ENCODE data around the gene DLX2. TPM values are rescaled to one million over a fixed set of nuclear protein-coding genes. Genes with fewer than 3 reads are reported as not detected.

The DLX2 gene
- total RNA-seq, 1 donor from 2014 or later, result not detected

GRCh38 chr2:172053486-172053885 lies 49.2 kb downstream of the DLX2 start:
- no peak for DNase-seq (ENCODE audit: low read depth in 2 of 2)

DNA sequence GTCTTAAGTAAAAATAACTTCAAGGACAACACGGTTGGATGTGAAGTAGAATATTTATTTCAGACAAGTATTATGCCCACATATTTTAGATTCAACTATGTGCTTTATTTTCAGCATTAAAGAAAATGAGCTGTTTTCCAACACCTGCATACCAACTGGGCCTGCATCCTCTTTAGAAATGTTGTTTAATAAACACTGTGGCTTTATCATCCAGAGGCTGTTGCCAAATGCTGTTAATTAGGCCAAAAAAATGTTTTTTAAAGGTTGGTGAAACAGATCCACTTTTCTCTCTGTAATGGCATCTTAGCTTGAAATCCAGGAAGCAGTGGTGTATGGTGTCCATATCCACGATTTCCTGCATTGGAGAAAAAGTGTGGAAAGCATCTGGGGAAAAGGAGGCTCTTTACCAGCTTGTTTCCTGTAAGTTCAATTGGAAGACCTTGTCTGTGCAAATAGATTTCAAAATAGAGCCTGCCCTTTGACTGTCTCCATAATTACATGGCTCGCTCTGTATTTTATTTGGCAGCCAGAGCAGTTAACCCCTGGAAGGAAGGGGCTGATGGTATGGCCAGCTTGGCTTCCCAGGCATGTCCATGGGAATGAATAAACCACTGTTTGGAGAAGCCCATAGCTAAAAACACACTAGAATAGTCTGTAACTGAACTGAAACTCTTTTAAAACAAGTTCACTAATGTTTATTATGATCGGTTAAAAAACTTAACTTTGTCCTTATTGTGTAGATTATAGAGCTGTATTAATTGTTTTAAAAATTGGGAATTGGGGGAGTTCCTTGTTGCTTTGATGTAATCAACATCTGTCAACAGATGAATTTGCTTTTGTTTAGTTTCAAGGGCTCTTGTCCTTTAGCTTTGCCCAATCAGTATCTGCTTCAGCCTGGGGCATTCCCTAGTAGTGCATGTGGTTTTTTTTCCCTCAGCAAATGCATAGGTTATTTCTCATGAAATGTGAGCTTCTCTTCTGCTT lies 50.4 kb downstream of the DLX2 start:
- peak; percentile 71 to 85 for DNase-seq (ENCODE audit: low read depth in 2 of 2)

GRCh38 chr2:172050479-172051125 lies 52.1 kb downstream of the DLX2 start:
- no peak for DNase-seq (ENCODE audit: low read depth in 2 of 2)

DNA sequence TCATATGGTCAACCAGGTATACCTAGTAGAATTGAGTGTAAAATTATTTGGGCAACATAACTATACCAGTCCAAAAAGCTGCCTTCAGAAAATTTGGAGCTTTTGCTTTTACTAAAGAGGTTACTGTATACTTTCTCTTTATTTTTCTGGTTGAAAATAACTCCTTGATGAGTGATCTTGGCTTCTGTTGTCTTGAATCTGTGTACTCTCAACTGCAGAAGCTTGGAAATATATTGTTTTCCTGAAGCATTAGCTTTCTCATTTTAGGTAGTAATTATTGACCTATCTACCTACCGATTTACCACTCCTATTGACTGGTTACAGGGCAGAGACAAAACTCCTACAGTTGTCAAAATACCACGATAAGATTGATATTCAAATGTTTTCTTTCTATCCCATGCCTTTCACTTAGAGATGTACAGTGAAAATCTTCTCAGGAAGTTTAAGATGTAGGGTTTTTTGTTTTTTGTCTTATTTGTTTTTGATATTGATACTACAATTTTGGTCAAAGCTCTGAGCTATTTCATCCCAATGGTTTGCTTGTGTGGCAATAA lies 53.1 kb downstream of the DLX2 start:
- DNase-seq (ENCODE audit: low read depth in 2 of 2), result no peak

Other genes with a start within 250 kb of the DLX2 start
- 9.9 and 11.8 TPM in 2 replicates for gene SLC25A12, start 208.7 kb downstream of the DLX2 start, total RNA-seq
- 23.5 and 28.8 TPM in 2 replicates for gene HAT1, start 180.4 kb downstream of the DLX2 start, total RNA-seq
- 2.4 and 2.7 TPM in 2 replicates for gene METAP1D, start 102.9 kb downstream of the DLX2 start, total RNA-seq
- gene DLX1, start 17.4 kb downstream of the DLX2 start, total RNA-seq, result under 0.01 TPM in 1 of 2 replicates, not detected in the other

All from dermis microvascular lymphatic vessel endothelial cell (primary cell).